H1 (cell line): ENCODE measurements around the gene CBFB. TPM values are rescaled to one million over a fixed set of nuclear protein-coding genes. Genes with fewer than 3 reads are reported as not detected.

Experiments
- CTCF ChIA-PET: fragments of 300-600 bp; sonication (Branson Sonifier 250); formaldehyde crosslinking; loops from one replicate; lab custom pipeline; 2021; ENCODE audit not compliant: partially characterized antibody; lab: Charles Lee
- POLR2A ChIA-PET: fragments of 300-600 bp; sonication (Branson Sonifier 250); formaldehyde crosslinking; loops from one replicate; lab custom pipeline; 2021; ENCODE audit warnings: inconsistent platforms; ENCODE audit not compliant: partially characterized antibody; lab: Charles Lee
- DNase-seq, 2 experiments: peaks; one replicate each; pipeline versions ENCODE4 v3.0.0 to v3.0.0-alpha.2; 2010 to 2022; ENCODE audit warnings: low spot score in 2 of 2, low read depth in 1 of 2, mixed read lengths in 1 of 2
- FAIRE-seq: peaks from 2 replicates; lab custom pipeline; 2011; peaks lifted over from hg19 to GRCh38; lab: Jason Lieb, UNC
- H2AFZ ChIP-seq: 2 replicates; pipeline ENCODE4 v1.8.1; 2012; ENCODE audit warnings: low read length, inconsistent platforms
- H2AK5ac ChIP-seq: 2 replicates; pipeline ENCODE4 v1.6.1; 2013; ENCODE audit warnings: low read depth, low read length
- H2BK120ac ChIP-seq: replicated peaks from 2 replicates; pipeline ENCODE3; 2013; ENCODE audit warnings: low read depth, low read length, inconsistent platforms
- H2BK12ac ChIP-seq: 2 replicates; pipeline ENCODE4 v1.6.1; 2013; ENCODE audit warnings: low read depth, low read length
- H2BK15ac ChIP-seq: 2 replicates; pipeline ENCODE4 v1.6.1; 2013; ENCODE audit warnings: low read length
- H2BK20ac ChIP-seq: 2 replicates; pipeline ENCODE4 v1.6.1; 2013; ENCODE audit warnings: low read length
- H2BK5ac ChIP-seq: 2 replicates; pipeline ENCODE4 v1.6.1; 2013; ENCODE audit warnings: low read depth, low read length
- H3K14ac ChIP-seq: 2 replicates; pipeline ENCODE4 v1.6.1; 2013; ENCODE audit warnings: inconsistent platforms; ENCODE audit not compliant: insufficient read length
- H3K18ac ChIP-seq: 2 replicates; pipeline ENCODE4 v1.6.1; 2013; ENCODE audit warnings: low read length; ENCODE audit errors: extremely low read depth
- H3K23ac ChIP-seq: 2 replicates; pipeline ENCODE4 v1.6.1; 2013; ENCODE audit warnings: inconsistent platforms; ENCODE audit not compliant: insufficient read length
- H3K23me2 ChIP-seq: 2 replicates; pipeline ENCODE4 v1.6.1; 2013; ENCODE audit warnings: low read depth, low read length
- H3K27ac ChIP-seq: 2 replicates; pipeline ENCODE4 v1.6.1; 2011; ENCODE audit warnings: low read depth, low read length, inconsistent platforms
- H3K27me3 ChIP-seq, 4 experiments: replicated peaks in 1 of 4; 1 replicate in 1 of 4; 2 replicates in 3 of 4; pipeline versions ENCODE4 v1.6.1 to v1.8.1; 2011 to 2013; ENCODE audit warnings: low read length in 3 of 4, mild to moderate bottlenecking in 3 of 4, inconsistent platforms in 2 of 4, mixed read lengths in 2 of 4, moderate library complexity in 1 of 4; ENCODE audit not compliant: control insufficient read depth in 3 of 4, insufficient read depth in 3 of 4; ENCODE audit errors: extremely low read depth in 1 of 4
- H3K36me3 ChIP-seq, 4 experiments: 2 replicates each; pipeline versions ENCODE4 v1.6.1 to v1.8.1; 2011 to 2013; ENCODE audit warnings: mild to moderate bottlenecking in 4 of 4, low read length in 3 of 4, moderate library complexity in 2 of 4, control low read depth in 1 of 4, inconsistent platforms in 1 of 4; ENCODE audit not compliant: insufficient read depth in 4 of 4, control insufficient read depth in 2 of 4
- H3K4ac ChIP-seq: replicated peaks from 2 replicates; pipeline ENCODE3; 2013; ENCODE audit warnings: low read length, low read depth, mixed read lengths, inconsistent platforms; ENCODE audit not compliant: insufficient read length
- H3K4me1 ChIP-seq, 4 experiments: replicated peaks in 1 of 4; 1 replicate in 1 of 4; 2 replicates in 3 of 4; pipeline versions ENCODE4 v1.6.1 to v1.8.1; 2011 to 2013; ENCODE audit warnings: low read length in 3 of 4, inconsistent platforms in 2 of 4, mixed read lengths in 1 of 4; ENCODE audit not compliant: insufficient read depth in 4 of 4, control insufficient read depth in 3 of 4
- H3K4me2 ChIP-seq, 2 experiments: 2 replicates each; pipeline versions ENCODE4 v1.6.1 to v1.8.1; 2011 to 2013; ENCODE audit warnings: low read depth in 2 of 2, low read length in 2 of 2, control low read depth in 1 of 2, inconsistent platforms in 1 of 2, mild to moderate bottlenecking in 1 of 2; ENCODE audit not compliant: insufficient read depth in 1 of 2
- H3K4me3 ChIP-seq, 4 experiments: fragments of 200-600, 300-600 bp in 1 of 4; sonication (generic), shearing (Covaris generic), sonication (Bioruptor Twin) in 1 of 4; 2 replicates each; pipeline versions ENCODE4 v1.5.1 to v1.8.1; 2011 to 2016; ENCODE audit warnings: low read length in 4 of 4, low read depth in 3 of 4, control low read depth in 2 of 4, inconsistent platforms in 2 of 4, mild to moderate bottlenecking in 2 of 4, mixed read lengths in 1 of 4, moderate library complexity in 1 of 4; ENCODE audit not compliant: insufficient read depth in 2 of 4; ENCODE audit errors: extremely low read depth in 1 of 4
- H3K56ac ChIP-seq: replicated peaks from 2 replicates; pipeline ENCODE3; 2013; ENCODE audit warnings: low read depth, mild to moderate bottlenecking, mixed read lengths, low read length, inconsistent platforms; ENCODE audit not compliant: insufficient read length
- H3K79me1 ChIP-seq: 2 replicates; pipeline ENCODE4 v1.6.1; 2013; ENCODE audit warnings: low read depth, low read length, control low read depth
- H3K79me2 ChIP-seq, 2 experiments: 2 replicates each; pipeline versions ENCODE4 v1.6.1 to v1.8.1; 2012 to 2013; ENCODE audit warnings: low read length in 2 of 2, mild to moderate bottlenecking in 2 of 2, inconsistent platforms in 1 of 2; ENCODE audit not compliant: insufficient read depth in 2 of 2, control insufficient read depth in 1 of 2
- H3K9ac ChIP-seq, 4 experiments: replicated peaks in 1 of 4; 1 replicate in 1 of 4; 2 replicates in 3 of 4; pipeline versions ENCODE4 v1.6.1 to v1.8.1; 2011 to 2013; ENCODE audit warnings: low read depth in 3 of 4, low read length in 3 of 4, control low read depth in 2 of 4, mild to moderate bottlenecking in 2 of 4, moderate library complexity in 2 of 4, inconsistent platforms in 1 of 4; ENCODE audit errors: extremely low read depth in 1 of 4
- H3K9me3 ChIP-seq, 2 experiments: 2 replicates each; pipeline versions ENCODE4 v1.6.1 to v1.8.1; 2012 to 2013; ENCODE audit warnings: mild to moderate bottlenecking in 2 of 2, moderate library complexity in 2 of 2, control low read depth in 1 of 2, inconsistent platforms in 1 of 2, low read depth in 1 of 2, low read length in 1 of 2, mixed read lengths in 1 of 2; ENCODE audit not compliant: insufficient read depth in 2 of 2
- H4K20me1 ChIP-seq, 2 experiments: replicated peaks in 1 of 2; 2 replicates each; pipeline versions ENCODE3 to v1.8.1; 2011 to 2013; ENCODE audit warnings: inconsistent platforms in 2 of 2, low read length in 2 of 2, mild to moderate bottlenecking in 1 of 2; ENCODE audit not compliant: insufficient read depth in 2 of 2, control insufficient read depth in 1 of 2
- H4K5ac ChIP-seq: 2 replicates; pipeline ENCODE4 v1.6.1; 2013; ENCODE audit warnings: low read length, low read depth, mixed read lengths, inconsistent platforms; ENCODE audit not compliant: insufficient read length
- H4K8ac ChIP-seq: 2 replicates; pipeline ENCODE4 v1.8.0; 2013; ENCODE audit warnings: mild to moderate bottlenecking, moderate library complexity, low read length, inconsistent platforms; ENCODE audit not compliant: insufficient read depth; ENCODE audit errors: extremely low read depth
- H4K91ac ChIP-seq: replicated peaks from 2 replicates; pipeline ENCODE3; 2013; ENCODE audit warnings: low read length, mixed read lengths, inconsistent platforms; ENCODE audit not compliant: insufficient read length
- CBX8 ChIP-seq: fragments of 300-800, 300-1000 bp; sonication (generic); IDR thresholded peaks from 2 replicates; pipeline ENCODE4 v1.7.1; 2016; ENCODE audit warnings: low read depth, low read length, borderline replicate concordance
- CHD2 ChIP-seq: IDR thresholded peaks from 2 replicates; pipeline ENCODE4 v1.6.1; 2012; ENCODE audit warnings: low read length, improper control_type of control experiment
- E2F6 ChIP-seq: IDR thresholded peaks from 2 replicates; pipeline ENCODE4 v1.6.1; 2012; ENCODE audit warnings: inconsistent platforms
- POU5F1 ChIP-seq: IDR thresholded peaks from 2 replicates; pipeline ENCODE4 v1.6.1; 2011; ENCODE audit warnings: low read depth, mild to moderate bottlenecking, low read length, moderate library complexity
- RAD21 ChIP-seq, 2 experiments: IDR thresholded peaks in 1 of 2; conservative IDR thresholded peaks in 1 of 2; 2 replicates each; pipeline ENCODE4 v1.6.1; 2011; ENCODE audit warnings: low read depth in 2 of 2, low read length in 2 of 2, improper control_type of control experiment in 1 of 2, inconsistent platforms in 1 of 2, mild to moderate bottlenecking in 1 of 2, moderate library complexity in 1 of 2
- SIRT6 ChIP-seq: IDR thresholded peaks from one replicate; pipeline ENCODE4 v1.7.1; 2012; ENCODE audit warnings: low read length, inconsistent platforms
- TAF1 ChIP-seq: IDR thresholded peaks from 2 replicates; pipeline ENCODE4 v1.6.1; 2011; ENCODE audit warnings: mild to moderate bottlenecking, low read depth, low read length
- TAF7 ChIP-seq: optimal IDR thresholded peaks from 2 replicates; pipeline ENCODE3; 2011; ENCODE audit warnings: low read depth, mild to moderate bottlenecking, inconsistent platforms, low read length, moderate library complexity, borderline replicate concordance
- TBP ChIP-seq: IDR thresholded peaks from 2 replicates; pipeline ENCODE4 v1.6.1; 2011; ENCODE audit warnings: low read depth, low read length, improper control_type of control experiment
- TEAD4 ChIP-seq: IDR thresholded peaks from 2 replicates; pipeline ENCODE4 v1.6.1; 2012; ENCODE audit warnings: low read depth, low read length, inconsistent platforms, mixed read lengths
- WGBS, 2 experiments: shearing (Covaris generic) in 1 of 2; methylation state at CpG; one replicate each; pipeline versions ENCODE4 v1.1.6 to v1.1.7; 2013 to 2015; ENCODE audit warnings: low lambda C conversion rate in 2 of 2, mixed read lengths in 2 of 2, inconsistent platforms in 1 of 2, low coverage in 1 of 2, missing lambda C conversion rate in 1 of 2; ENCODE audit not compliant: insufficient replicate concordance in 2 of 2, insufficient coverage in 1 of 2, insufficient read length in 1 of 2; ENCODE audit errors: extremely low coverage in 1 of 2, missing lambda C conversion rate in 1 of 2; 5-methylcytosine and 5-hydroxymethylcytosine counted together
- polyA plus RNA-seq, 7 experiments: library from polyadenylated mRNA; depleted of rRNA in 3 of 7; stranded (reverse) in 5 of 7; unstranded in 2 of 7; fragments of >200 nt in 5 of 7; fragments of 200-250 nt in 2 of 7; gene quantifications; 1 replicate in 5 of 7; 2 replicates in 1 of 7; 4 replicates in 1 of 7; pipeline versions ENCODE4 v1.2.1 to v1.2.3, GENCODE V29; 2011 to 2013; ENCODE audit warnings: missing spikeins in 2 of 7, mixed read lengths in 2 of 7
- total RNA-seq: library from RNA; stranded (reverse); fragmentation: NEBNext Ultra II Directional; extraction: Animal tissue kit (Norgen Biotek cat#: 25700); gene quantifications from 2 replicates; pipeline ENCODE4 v1.2.1, GENCODE V29; 2021

CBFB gene
- total and polyA plus RNA-seq, 2 of the 8 experiments (the other 6 are each of a cell fraction or from before 2014, with no cell fraction given), result 11.5 to 31.6 TPM

DNA sequence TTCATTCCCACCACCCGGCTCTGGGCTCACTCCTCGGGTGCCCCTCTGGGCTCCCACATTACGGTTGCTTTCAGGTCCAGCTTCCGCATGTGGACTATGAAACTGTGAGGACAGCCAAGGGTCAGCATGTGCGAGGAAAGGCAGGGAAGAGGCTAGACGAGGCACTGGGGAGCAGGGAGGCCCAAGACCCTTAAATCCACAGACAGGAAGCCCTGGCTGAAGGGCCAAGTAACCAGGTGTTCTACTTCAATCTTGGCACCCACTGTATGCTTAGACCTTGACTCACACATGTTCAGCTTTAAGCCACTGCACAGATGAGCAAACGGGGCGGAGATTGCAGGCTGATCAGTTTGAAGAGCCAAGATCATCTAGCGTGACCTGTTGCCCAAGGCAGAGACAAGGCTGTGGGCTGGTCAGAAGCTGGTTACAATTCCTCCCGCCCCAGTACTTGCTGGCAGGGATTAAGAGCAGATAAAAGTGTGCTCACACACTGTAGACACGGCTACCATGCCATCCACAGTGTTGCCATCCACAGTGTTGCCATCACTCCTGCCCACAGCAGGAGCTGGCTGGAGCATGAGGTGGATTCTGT lies 40.7 kb upstream of the CBFB start, which contains the start of gene CES4A:
Gene CES4A (plus strand): TSS at position 393 of the 592 bp plus-strand sequence. CDS start 184 bp downstream, at position 577.
- Histone ChIP-seq H2BK12ac (no peak within 1 kb of the TSS), H4K8ac (no peak within 1 kb of the TSS), H3K79me1 (no peaks in the 10 kb centered on the region), H4K91ac (no peak within 1 kb of the TSS), H3K36me3 (no peaks in the 10 kb centered on the region), H3K4me2 (no peak within 1 kb of the TSS), H3K9ac (no peak within 1 kb of the TSS), H2BK5ac (no peak within 1 kb of the TSS), H3K27ac (no peak within 1 kb of the TSS), H3K4me3 (no peak within 1 kb of the TSS), H3K23ac (no peak within 1 kb of the TSS), H3K9me3 (no peaks in the 10 kb centered on the region), H3K23me2 (no peaks in the 10 kb centered on the region), H2BK20ac (no peak within 1 kb of the TSS), H3K79me2 (no peaks in the 10 kb centered on the region), H3K14ac (no peak within 1 kb of the TSS), H2AFZ (no peak within 1 kb of the TSS; the same call in 1 of the 2 replicates), H3K4me1 (no peaks in the 10 kb centered on the region), H3K27me3 (peaks cover 0 to 3% (median 2%) of the 10 kb centered on the region in 4 experiments; a peak in 3 of 7 replicates), H2BK120ac (no peak within 1 kb of the TSS), H4K20me1 (no peaks in the 10 kb centered on the region), H3K56ac (no peak within 1 kb of the TSS), H2AK5ac (no peak within 1 kb of the TSS), H3K18ac (no peak within 1 kb of the TSS), H3K4ac (peak within 1 kb of the TSS; percentile 46), H4K5ac (no peak within 1 kb of the TSS), H2BK15ac (no peak within 1 kb of the TSS)
- no peak for FAIRE-seq
- whole genome bisulfite sequencing, 2 experiments, result 90% methylated on average over 11 of the region's 11 CpGs; no CpG with 5 or more reads in 1 of the 2 experiments
- TF ChIP-seq TBP (no peak), TAF7 (no peak), E2F6 (no peak), RAD21 (IDR thresholded peaks at IDR 0.05 in 1 of 2, conservative IDR thresholded peaks at IDR 0.05 in 1 of 2; ENCODE audit: low read depth in 2 of 2, low read length in 2 of 2) (no peak), TAF1 (no peak), TEAD4 (no peak), POU5F1 (no peak), SIRT6 (no peak), CHD2 (no peak), CBX8 (no peak)
- no peak for DNase-seq
- ChIA-PET POLR2A (no interaction called here), CTCF (interaction anchor here (0.6 to 6.0 kb wide), 10 partner anchors 10 to 166 kb away, joined by 3 to 49 read pairs (median 4); partner anchors contain the start of genes B3GNT9 and CES3)
